WTC11 (cell line): ENCODE data around the gene SCUBE1. TPM values are rescaled to one million over a fixed set of nuclear protein-coding genes. Genes with fewer than 3 reads are reported as not detected.

Source experiments
- ATAC-seq: fragments of 200-7000 bp; cut with Tn5 transposase; 2 replicates; pipeline ENCODE4 v1.10.0; 2021; ENCODE audit warnings: mild to moderate bottlenecking, moderate library complexity
- CTCF ChIA-PET: fragments of 300-600 bp; sonication (Branson Sonifier 250); formaldehyde crosslinking; loops from one replicate; lab custom pipeline; 2021; ENCODE audit warnings: antibody characterized with exemption; lab: Charles Lee
- POLR2A ChIA-PET: fragments of 350-600 bp; sonication (Branson Sonifier 250); formaldehyde crosslinking; loops from one replicate; lab custom pipeline; 2021; ENCODE audit warnings: antibody characterized with exemption; lab: Charles Lee
- DNase-seq: peaks from one replicate; pipeline ENCODE4 v3.0.0; 2021; ENCODE audit warnings: low spot score
- H3K27ac Mint-ChIP-seq: 2 replicates; pipeline ENCODE4 v1.8.0; 2021; ENCODE audit warnings: mixed read lengths
- H3K27me3 Mint-ChIP-seq: 2 replicates; pipeline ENCODE4 v1.8.0; 2021; ENCODE audit warnings: low read depth, mild to moderate bottlenecking, moderate library complexity, mixed read lengths
- H3K36me3 Mint-ChIP-seq: 2 replicates; pipeline ENCODE4 v1.8.0; 2021; ENCODE audit warnings: mixed read lengths
- H3K4me1 Mint-ChIP-seq: 2 replicates; pipeline ENCODE4 v1.8.0; 2022; ENCODE audit warnings: mixed read lengths
- H3K4me3 Mint-ChIP-seq: 2 replicates; pipeline ENCODE4 v1.8.0; 2021; ENCODE audit warnings: mild to moderate bottlenecking, moderate library complexity, mixed read lengths
- H3K9me3 Mint-ChIP-seq: 2 replicates; pipeline ENCODE4 v1.8.0; 2021; ENCODE audit warnings: mixed read lengths
- CREM ChIP-seq: sonication (generic); formaldehyde crosslinking; IDR thresholded peaks from 2 replicates; pipeline ENCODE4 v1.8.1; 2022; ENCODE audit warnings: mild to moderate bottlenecking, missing genetic modification reagents, moderate library complexity
- JAZF1 ChIP-seq: fragments of 250-450 bp; sonication (Bioruptor Pico); IDR thresholded peaks from 2 replicates; pipeline ENCODE4 v1.9.0; 2021; ENCODE audit warnings: moderate library complexity, mild to moderate bottlenecking, inconsistent platforms
- NFATC4 ChIP-seq: fragments of 250-450 bp; sonication (Bioruptor Pico); IDR thresholded peaks from 2 replicates; pipeline ENCODE4 v1.9.0; 2021; ENCODE audit warnings: mild to moderate bottlenecking
- OVOL2 ChIP-seq: fragments of 250-450 bp; sonication (Bioruptor Pico); IDR thresholded peaks from 2 replicates; pipeline ENCODE4 v1.9.0; 2021; ENCODE audit warnings: mild to moderate bottlenecking, borderline replicate concordance
- SMAD3 ChIP-seq: sonication (generic); formaldehyde crosslinking; IDR thresholded peaks from 2 replicates; pipeline ENCODE4 v1.8.0; 2022; ENCODE audit warnings: missing genetic modification reagents, mild to moderate bottlenecking, borderline replicate concordance
- SMAD4 ChIP-seq: sonication (generic); formaldehyde crosslinking; IDR thresholded peaks from 2 replicates; pipeline ENCODE4 v1.8.0; 2022; ENCODE audit warnings: mild to moderate bottlenecking, missing genetic modification reagents
- ZNF317 ChIP-seq: sonication (generic); formaldehyde crosslinking; IDR thresholded peaks from 2 replicates; pipeline ENCODE4 v1.8.1; 2023; ENCODE audit warnings: low read depth, mild to moderate bottlenecking, moderate library complexity, missing genetic modification reagents, borderline replicate concordance
- ZNF396 ChIP-seq: fragments of 250-450 bp; sonication (Bioruptor Pico); IDR thresholded peaks from 2 replicates; pipeline ENCODE4 v1.8.0; 2021; ENCODE audit warnings: mild to moderate bottlenecking, moderate library complexity, borderline replicate concordance
- ZNF416 ChIP-seq: fragments of 250-450 bp; sonication (Bioruptor Pico); IDR thresholded peaks from 2 replicates; pipeline ENCODE4 v1.9.0; 2021; ENCODE audit warnings: mild to moderate bottlenecking, inconsistent platforms
- total RNA-seq: library from RNA; stranded (reverse); gene quantifications from 3 replicates; pipeline ENCODE4 v1.2.3, GENCODE V29; 2021
- TF ChIP-seq, protein P1 (sequence below): fragments of 250-450 bp; sonication (Bioruptor Pico); IDR thresholded peaks from 2 replicates; pipeline ENCODE4 v1.9.0; 2021; ENCODE audit warnings: mild to moderate bottlenecking
- TF ChIP-seq, protein P2 (sequence below): sonication (generic); formaldehyde crosslinking; IDR thresholded peaks from 2 replicates; pipeline ENCODE4 v1.8.0; 2022; ENCODE audit warnings: mild to moderate bottlenecking, missing genetic modification reagents
- TF ChIP-seq, protein P3 (sequence below): fragments of 250-450 bp; sonication (Bioruptor Pico); IDR thresholded peaks from 2 replicates; pipeline ENCODE4 v1.9.0; 2021; ENCODE audit warnings: moderate library complexity, mild to moderate bottlenecking, inconsistent platforms, borderline replicate concordance
- TF ChIP-seq, protein P4 (sequence below): sonication (generic); formaldehyde crosslinking; IDR thresholded peaks from 2 replicates; pipeline ENCODE4 v1.8.0; 2023; ENCODE audit warnings: mild to moderate bottlenecking, missing genetic modification reagents
- TF ChIP-seq, protein P5 (sequence below): fragments of 250-450 bp; sonication (Bioruptor Pico); IDR thresholded peaks from 2 replicates; pipeline ENCODE4 v1.9.0; 2021; ENCODE audit warnings: mild to moderate bottlenecking

SCUBE1 gene
- total RNA-seq, 1 experiment from 2014 or later = 6.9 TPM

DNA sequence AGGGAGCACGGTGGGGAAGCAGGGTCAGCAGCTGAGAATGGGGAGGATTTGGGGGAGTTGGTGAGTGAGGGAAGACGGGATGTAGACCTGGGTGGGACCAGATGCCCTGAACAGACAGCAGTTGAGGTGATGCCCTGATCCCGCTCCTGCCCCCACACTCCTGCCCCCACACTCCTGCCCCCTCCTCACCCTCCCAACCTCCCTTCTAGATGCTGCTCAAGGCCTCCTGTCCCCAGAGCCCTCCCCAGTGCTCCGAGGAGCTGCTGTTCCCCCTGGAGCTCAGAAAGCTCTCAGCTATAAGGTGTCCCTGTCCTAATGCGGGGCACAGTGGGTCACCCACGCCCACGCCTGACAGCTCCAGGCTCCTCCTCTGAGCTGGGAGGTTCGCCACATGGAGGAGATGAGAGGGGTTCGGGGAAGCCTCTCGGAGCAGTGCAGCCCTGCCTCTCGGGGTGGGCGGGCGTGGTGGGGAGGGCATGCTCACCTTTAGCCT lies 131.2 kb downstream of the SCUBE1 start (continued):
- TF ChIP-seq ZNF416 (CRISPR knock-in tag) (no peak), JAZF1 (CRISPR knock-in tag) (no peak), ZNF396 (CRISPR knock-in tag) (no peak), SMAD3 (CRISPR knock-in tag) (no peak)
- TF ChIP-seq, protein P1, sequence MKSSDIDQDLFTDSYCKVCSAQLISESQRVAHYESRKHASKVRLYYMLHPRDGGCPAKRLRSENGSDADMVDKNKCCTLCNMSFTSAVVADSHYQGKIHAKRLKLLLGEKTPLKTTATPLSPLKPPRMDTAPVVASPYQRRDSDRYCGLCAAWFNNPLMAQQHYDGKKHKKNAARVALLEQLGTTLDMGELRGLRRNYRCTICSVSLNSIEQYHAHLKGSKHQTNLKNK (CRISPR knock-in tag) = no peak
- TF ChIP-seq, protein P2, sequence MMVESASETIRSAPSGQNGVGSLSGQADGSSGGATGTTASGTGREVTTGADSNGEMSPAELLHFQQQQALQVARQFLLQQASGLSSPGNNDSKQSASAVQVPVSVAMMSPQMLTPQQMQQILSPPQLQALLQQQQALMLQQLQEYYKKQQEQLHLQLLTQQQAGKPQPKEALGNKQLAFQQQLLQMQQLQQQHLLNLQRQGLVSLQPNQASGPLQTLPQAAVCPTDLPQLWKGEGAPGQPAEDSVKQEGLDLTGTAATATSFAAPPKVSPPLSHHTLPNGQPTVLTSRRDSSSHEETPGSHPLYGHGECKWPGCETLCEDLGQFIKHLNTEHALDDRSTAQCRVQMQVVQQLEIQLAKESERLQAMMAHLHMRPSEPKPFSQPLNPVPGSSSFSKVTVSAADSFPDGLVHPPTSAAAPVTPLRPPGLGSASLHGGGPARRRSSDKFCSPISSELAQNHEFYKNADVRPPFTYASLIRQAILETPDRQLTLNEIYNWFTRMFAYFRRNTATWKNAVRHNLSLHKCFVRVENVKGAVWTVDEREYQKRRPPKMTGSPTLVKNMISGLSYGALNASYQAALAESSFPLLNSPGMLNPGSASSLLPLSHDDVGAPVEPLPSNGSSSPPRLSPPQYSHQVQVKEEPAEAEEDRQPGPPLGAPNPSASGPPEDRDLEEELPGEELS (CRISPR knock-in tag) = no peak
- TF ChIP-seq, protein P3, sequence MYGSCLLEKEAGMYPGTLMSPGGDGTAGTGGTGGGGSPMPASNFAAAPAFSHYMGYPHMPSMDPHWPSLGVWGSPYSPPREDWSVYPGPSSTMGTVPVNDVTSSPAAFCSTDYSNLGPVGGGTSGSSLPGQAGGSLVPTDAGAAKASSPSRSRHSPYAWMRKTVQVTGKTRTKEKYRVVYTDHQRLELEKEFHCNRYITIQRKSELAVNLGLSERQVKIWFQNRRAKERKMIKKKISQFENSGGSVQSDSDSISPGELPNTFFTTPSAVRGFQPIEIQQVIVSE (CRISPR knock-in tag) = no peak

DNA sequence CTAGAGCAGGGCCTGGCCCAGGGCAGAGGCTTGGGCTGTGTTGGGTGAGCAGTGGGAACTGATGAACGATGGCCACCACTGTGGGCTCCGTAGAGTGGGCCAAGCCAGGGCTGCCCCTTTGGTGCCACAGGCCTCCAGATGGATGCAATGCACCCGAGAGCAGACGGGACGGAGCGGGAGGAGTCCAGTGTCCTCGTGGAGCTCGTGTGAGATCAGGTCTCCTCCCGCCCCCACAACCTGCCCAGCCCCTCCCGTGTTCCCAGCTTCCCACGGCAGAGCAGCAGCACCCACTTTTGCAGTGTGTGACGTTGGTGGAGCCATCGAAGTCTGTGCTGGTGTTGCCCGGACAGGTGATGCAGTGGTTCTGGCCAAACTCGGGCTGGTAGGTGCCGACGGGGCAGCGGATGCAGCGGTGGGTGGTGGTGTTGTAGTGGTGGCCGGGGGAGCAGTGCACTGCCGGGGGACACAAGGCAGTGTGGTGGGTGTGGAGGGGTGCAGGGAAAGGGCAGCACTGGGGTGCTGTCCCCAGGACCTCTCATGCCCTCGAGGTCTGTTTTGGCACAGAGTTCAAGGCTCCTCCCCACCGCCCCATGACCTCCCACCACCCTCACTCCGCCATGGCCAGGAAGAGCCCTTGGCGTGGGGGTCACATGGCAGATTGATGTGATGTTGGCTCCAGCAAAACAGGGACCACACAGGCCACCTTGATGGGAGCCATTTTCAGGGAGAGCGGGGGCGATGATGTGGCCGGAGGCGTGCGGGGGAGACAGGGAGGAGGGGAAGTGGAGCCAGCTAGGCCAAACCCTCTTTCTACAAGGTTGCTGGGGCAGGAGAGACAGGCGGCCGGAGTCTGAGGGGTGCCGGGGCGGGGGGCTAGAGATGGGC lies 132.3 kb downstream of the SCUBE1 start:
- no peak for DNase-seq
- no peak for ATAC-seq
- Mint-ChIP-seq H3K36me3 (no peaks in the 10 kb centered on the region), H3K4me3 (no peak overlapping the region), H3K4me1 (peaks cover 6% of the 10 kb centered on the region), H3K9me3 (no peaks in the 10 kb centered on the region), H3K27me3 (no peaks in the 10 kb centered on the region), H3K27ac (no peak overlapping the region; the same call in 1 of the 2 replicates)
- CTCF ChIA-PET = interaction anchor here (0.9 to 2.1 kb wide), 2 partner anchors 18 to 23 kb away, joined by 3 to 12 read pairs; no protein-coding TSS in a partner anchor
- POLR2A ChIA-PET = no interaction called here
- no peak for TF ChIP-seq ZNF317 (CRISPR knock-in tag)

DNA sequence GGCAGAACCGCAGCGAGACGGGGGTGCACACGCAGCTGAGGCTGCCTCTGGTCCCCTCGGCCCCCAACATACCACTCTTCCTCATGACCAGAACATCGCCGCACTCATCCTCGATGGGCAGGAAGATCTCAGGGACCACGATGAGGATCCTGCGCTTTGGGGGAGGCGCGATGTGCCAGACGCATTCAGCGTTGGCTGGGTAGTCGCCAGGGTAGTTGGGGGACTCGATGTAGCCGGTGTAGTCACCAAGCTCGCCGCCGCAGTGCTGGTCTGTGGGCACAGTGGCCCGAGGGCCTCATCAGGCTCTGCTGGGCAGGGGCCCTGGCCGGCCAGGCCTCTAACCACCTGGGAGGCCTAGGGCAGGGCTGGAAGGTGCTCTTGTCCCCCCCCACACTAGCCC lies 133.2 kb downstream of the SCUBE1 start:
- H3K4me3 Mint-ChIP-seq = no peak overlapping the region
- ChIA-PET POLR2A (no interaction called here), CTCF (interaction anchor here (1.4 to 2.1 kb wide), 2 partner anchors 18 to 22 kb away, joined by 6 to 12 read pairs; no protein-coding TSS in a partner anchor)
- DNase-seq = no peak
- no peaks in the 10 kb centered on the region for H3K27me3 Mint-ChIP-seq
- no peak for ATAC-seq
- H3K9me3 Mint-ChIP-seq = no peaks in the 10 kb centered on the region
- TF ChIP-seq, protein P4, sequence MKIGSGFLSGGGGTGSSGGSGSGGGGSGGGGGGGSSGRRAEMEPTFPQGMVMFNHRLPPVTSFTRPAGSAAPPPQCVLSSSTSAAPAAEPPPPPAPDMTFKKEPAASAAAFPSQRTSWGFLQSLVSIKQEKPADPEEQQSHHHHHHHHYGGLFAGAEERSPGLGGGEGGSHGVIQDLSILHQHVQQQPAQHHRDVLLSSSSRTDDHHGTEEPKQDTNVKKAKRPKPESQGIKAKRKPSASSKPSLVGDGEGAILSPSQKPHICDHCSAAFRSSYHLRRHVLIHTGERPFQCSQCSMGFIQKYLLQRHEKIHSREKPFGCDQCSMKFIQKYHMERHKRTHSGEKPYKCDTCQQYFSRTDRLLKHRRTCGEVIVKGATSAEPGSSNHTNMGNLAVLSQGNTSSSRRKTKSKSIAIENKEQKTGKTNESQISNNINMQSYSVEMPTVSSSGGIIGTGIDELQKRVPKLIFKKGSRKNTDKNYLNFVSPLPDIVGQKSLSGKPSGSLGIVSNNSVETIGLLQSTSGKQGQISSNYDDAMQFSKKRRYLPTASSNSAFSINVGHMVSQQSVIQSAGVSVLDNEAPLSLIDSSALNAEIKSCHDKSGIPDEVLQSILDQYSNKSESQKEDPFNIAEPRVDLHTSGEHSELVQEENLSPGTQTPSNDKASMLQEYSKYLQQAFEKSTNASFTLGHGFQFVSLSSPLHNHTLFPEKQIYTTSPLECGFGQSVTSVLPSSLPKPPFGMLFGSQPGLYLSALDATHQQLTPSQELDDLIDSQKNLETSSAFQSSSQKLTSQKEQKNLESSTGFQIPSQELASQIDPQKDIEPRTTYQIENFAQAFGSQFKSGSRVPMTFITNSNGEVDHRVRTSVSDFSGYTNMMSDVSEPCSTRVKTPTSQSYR (CRISPR knock-in tag) = no peak
- TF ChIP-seq OVOL2 (CRISPR knock-in tag) (no peak), SMAD4 (no peak), SMAD3 (CRISPR knock-in tag) (no peak), NFATC4 (CRISPR knock-in tag) (no peak), CREM (no peak), ZNF416 (CRISPR knock-in tag) (no peak)
- TF ChIP-seq, protein P5, sequence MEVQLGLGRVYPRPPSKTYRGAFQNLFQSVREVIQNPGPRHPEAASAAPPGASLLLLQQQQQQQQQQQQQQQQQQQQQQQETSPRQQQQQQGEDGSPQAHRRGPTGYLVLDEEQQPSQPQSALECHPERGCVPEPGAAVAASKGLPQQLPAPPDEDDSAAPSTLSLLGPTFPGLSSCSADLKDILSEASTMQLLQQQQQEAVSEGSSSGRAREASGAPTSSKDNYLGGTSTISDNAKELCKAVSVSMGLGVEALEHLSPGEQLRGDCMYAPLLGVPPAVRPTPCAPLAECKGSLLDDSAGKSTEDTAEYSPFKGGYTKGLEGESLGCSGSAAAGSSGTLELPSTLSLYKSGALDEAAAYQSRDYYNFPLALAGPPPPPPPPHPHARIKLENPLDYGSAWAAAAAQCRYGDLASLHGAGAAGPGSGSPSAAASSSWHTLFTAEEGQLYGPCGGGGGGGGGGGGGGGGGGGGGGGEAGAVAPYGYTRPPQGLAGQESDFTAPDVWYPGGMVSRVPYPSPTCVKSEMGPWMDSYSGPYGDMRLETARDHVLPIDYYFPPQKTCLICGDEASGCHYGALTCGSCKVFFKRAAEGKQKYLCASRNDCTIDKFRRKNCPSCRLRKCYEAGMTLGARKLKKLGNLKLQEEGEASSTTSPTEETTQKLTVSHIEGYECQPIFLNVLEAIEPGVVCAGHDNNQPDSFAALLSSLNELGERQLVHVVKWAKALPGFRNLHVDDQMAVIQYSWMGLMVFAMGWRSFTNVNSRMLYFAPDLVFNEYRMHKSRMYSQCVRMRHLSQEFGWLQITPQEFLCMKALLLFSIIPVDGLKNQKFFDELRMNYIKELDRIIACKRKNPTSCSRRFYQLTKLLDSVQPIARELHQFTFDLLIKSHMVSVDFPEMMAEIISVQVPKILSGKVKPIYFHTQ = no peak
- peaks cover 6% of the 10 kb centered on the region for H3K4me1 Mint-ChIP-seq
- no peak overlapping the region for H3K27ac Mint-ChIP-seq
- H3K36me3 Mint-ChIP-seq = no peaks in the 10 kb centered on the region
